Breast epithelium (tissue), 4 donors: ENCODE data around the gene SCN1B. TPM values are rescaled to one million over a fixed set of nuclear protein-coding genes. Genes with fewer than 3 reads are reported as not detected.

Experiments
- DNase-seq, 2 donors: peaks; one replicate each; pipeline ENCODE4 v3.0.0-alpha.2; 2019; ENCODE audit warnings: low spot score in 2 of 2
- H3K27ac ChIP-seq, 2 donors: fragments of 200-600 bp; sonication (generic) in 1 of 2; one replicate each; pipeline ENCODE4 v1.5.1; 2016 to 2019; ENCODE audit warnings: mild to moderate bottlenecking in 1 of 2
- H3K27me3 ChIP-seq, 2 donors: fragments of 200-600 bp; sonication (generic) in 1 of 2; one replicate each; pipeline versions ENCODE4 v1.5.1 to v1.6.0; 2017 to 2019; ENCODE audit warnings: control low read depth in 1 of 2, mild to moderate bottlenecking in 1 of 2
- H3K36me3 ChIP-seq: fragments of 200-600 bp; one replicate; pipeline ENCODE4 v1.5.1; 2019
- H3K4me1 ChIP-seq, 2 donors: fragments of 200-600 bp; sonication (generic); one replicate each; pipeline ENCODE4 v1.5.1; 2016 to 2019; ENCODE audit warnings: control low read depth in 1 of 2
- H3K4me3 ChIP-seq, 3 donors: fragments of 200-600 bp; sonication (generic); 1 replicate in 2 of 3; 2 replicates in 1 of 3; pipeline ENCODE4 v1.5.1; 2016 to 2019; ENCODE audit warnings: mild to moderate bottlenecking in 3 of 3, moderate library complexity in 2 of 3
- H3K9me3 ChIP-seq, 2 donors: fragments of 200-600 bp; sonication (generic) in 1 of 2; one replicate each; pipeline ENCODE4 v1.5.1; 2016 to 2019; ENCODE audit warnings: control low read depth in 1 of 2
- CTCF ChIP-seq, 3 donors: fragments of 450-650 bp; IDR thresholded peaks; one replicate each; pipeline ENCODE4 v1.5.1; 2016 to 2017; ENCODE audit warnings: antibody characterized with exemption in 3 of 3, mild to moderate bottlenecking in 3 of 3, moderate library complexity in 3 of 3
- POLR2A ChIP-seq: fragments of 450-650 bp; IDR thresholded peaks from one replicate; pipeline ENCODE4 v1.6.1; 2016; ENCODE audit warnings: antibody characterized with exemption, mild to moderate bottlenecking, moderate library complexity
- POLR2AphosphoS5 ChIP-seq, 3 donors: sonication (generic); formaldehyde crosslinking; IDR thresholded peaks; one replicate each; pipeline ENCODE4 v1.6.1; 2017; ENCODE audit warnings: antibody characterized with exemption in 3 of 3
- intact Hi-C: fragments of 100-400 bp; cut with DNase I; formaldehyde crosslinking; loops from one replicate; pipeline ENCODE4 v1.15.1; 2023; ENCODE audit warnings: low total_unique reads
- total RNA-seq, 3 donors: library from RNA; depleted of rRNA; stranded (reverse); fragments of >200 nt; gene quantifications; one replicate each; pipeline ENCODE4 v1.1.0, GENCODE V29; 2016

Gene SCN1B
- total RNA-seq, 3 donors from 2014 or later: 5.1 to 14.6 (median 8.5) TPM

- no peak overlapping the region for H3K4me3 ChIP-seq
- H3K36me3 ChIP-seq: peaks cover 14% of the 10 kb centered on the region
- no peak for DNase-seq
- no peaks in the 10 kb centered on the region for H3K27me3 ChIP-seq
- TF ChIP-seq POLR2A (no peak), POLR2AphosphoS5 (IDR thresholded peaks at IDR 0.05) (no peak), CTCF (IDR thresholded peaks at IDR 0.05) (no peak)
- intact Hi-C loops: no loop called here
- H3K9me3 ChIP-seq: no peaks in the 10 kb centered on the region
- no peaks in the 10 kb centered on the region for H3K4me1 ChIP-seq
- H3K27ac ChIP-seq: no peak overlapping the region
Observed at GRCh38 chr19:35023428-35023827, 6.8 kb upstream of the SCN1B start.

- intact Hi-C loops: no loop called here
- H3K4me3 ChIP-seq: no peak overlapping the region
- no peaks in the 10 kb centered on the region for H3K9me3 ChIP-seq
- H3K4me1 ChIP-seq: no peaks in the 10 kb centered on the region
- peaks cover 14% of the 10 kb centered on the region for H3K36me3 ChIP-seq
- TF ChIP-seq CTCF (IDR thresholded peaks at IDR 0.05): no peak
- TF ChIP-seq POLR2A: no peak
- no peak for TF ChIP-seq POLR2AphosphoS5 (IDR thresholded peaks at IDR 0.05)
- DNase-seq: no peak
- no peak overlapping the region for H3K27ac ChIP-seq
- no peaks in the 10 kb centered on the region for H3K27me3 ChIP-seq
Observed at GRCh38 chr19:35024095-35024494, 6.2 kb upstream of the SCN1B start.

- H3K27me3 ChIP-seq: no peaks in the 10 kb centered on the region
- H3K27ac ChIP-seq: no peak overlapping the region
- H3K36me3 ChIP-seq: peaks cover 5% of the 10 kb centered on the region
- H3K9me3 ChIP-seq: no peaks in the 10 kb centered on the region
- H3K4me3 ChIP-seq: no peak overlapping the region
- no peak for TF ChIP-seq POLR2AphosphoS5 (IDR thresholded peaks at IDR 0.05)
- TF ChIP-seq CTCF (IDR thresholded peaks at IDR 0.05): no peak
- no peak for TF ChIP-seq POLR2A
- intact Hi-C loops: no loop called here
- no peaks in the 10 kb centered on the region for H3K4me1 ChIP-seq
- DNase-seq: no peak
Observed at GRCh38 chr19:35025969-35026368, 4.3 kb upstream of the SCN1B start.

- intact Hi-C loops: no loop called here
- DNase-seq: no peak
- H3K36me3 ChIP-seq: peaks cover 5% of the 10 kb centered on the region
- H3K4me3 ChIP-seq: no peak overlapping the region
- peaks cover 0 to 2% of the 10 kb centered on the region in 2 donors for H3K4me1 ChIP-seq
- no peaks in the 10 kb centered on the region for H3K27me3 ChIP-seq
- no peak overlapping the region for H3K27ac ChIP-seq
- H3K9me3 ChIP-seq: no peaks in the 10 kb centered on the region
- TF ChIP-seq POLR2AphosphoS5 (IDR thresholded peaks at IDR 0.05) (no peak), CTCF (IDR thresholded peaks at IDR 0.05) (no peak), POLR2A (no peak)
Observed at GRCh38 chr19:35026418-35026817, 3.9 kb upstream of the SCN1B start.

GRCh38 chr19:35027009-35027408, 3.3 kb upstream of the SCN1B start:
- intact Hi-C loops: no loop called here
- no peaks in the 10 kb centered on the region for H3K27me3 ChIP-seq
- H3K4me3 ChIP-seq: no peak overlapping the region
- H3K9me3 ChIP-seq: no peaks in the 10 kb centered on the region
- no peak for DNase-seq
- H3K36me3 ChIP-seq: peaks cover 5% of the 10 kb centered on the region
- TF ChIP-seq POLR2A (no peak), CTCF (IDR thresholded peaks at IDR 0.05) (no peak), POLR2AphosphoS5 (IDR thresholded peaks at IDR 0.05) (no peak)
- H3K27ac ChIP-seq: no peak overlapping the region
- H3K4me1 ChIP-seq: peaks cover 0 to 4% of the 10 kb centered on the region in 2 donors
